Islet precursor cell (in vitro differentiated cells): ENCODE measurements around the gene NRG2.

Source experiments
- DNase-seq: peaks from one replicate; pipeline ENCODE4 v3.0.0-alpha.2; 2018

The NRG2 gene

GRCh38 chr5:139926797-139927503 is 116.1 kb downstream of the NRG2 start:
- DNase-seq = no peak

- DNase-seq = no peak
Measured at GRCh38 chr5:139925650-139926640, 117.2 kb downstream of the NRG2 start.

- DNase-seq = no peak
Measured at GRCh38 chr5:139925216-139925562, 117.9 kb downstream of the NRG2 start.

- DNase-seq = no peak
Measured at GRCh38 chr5:139924294-139925215, 118.5 kb downstream of the NRG2 start.

GRCh38 chr5:139919308-139919707 is 123.8 kb downstream of the NRG2 start:
- no peak for DNase-seq

- peak; percentile 22 for DNase-seq
Measured at GRCh38 chr5:139915834-139916233, 127.3 kb downstream of the NRG2 start.

- DNase-seq = peak; percentile 25
Measured at GRCh38 chr5:139915266-139915665, 127.8 kb downstream of the NRG2 start.

GRCh38 chr5:139914218-139914807 is 128.8 kb downstream of the NRG2 start:
- DNase-seq = no peak

GRCh38 chr5:139912804-139913203 is 130.3 kb downstream of the NRG2 start:
- no peak for DNase-seq

- DNase-seq = peak; percentile 23
Measured at GRCh38 chr5:139912158-139912557, 130.9 kb downstream of the NRG2 start.

- DNase-seq = peak; percentile 32
Measured at GRCh38 chr5:139911425-139912120, 131.5 kb downstream of the NRG2 start.

- peak; percentile 32 for DNase-seq
Measured at GRCh38 chr5:139910901-139911300, 132.2 kb downstream of the NRG2 start.

- peak; percentile 41 for DNase-seq
Measured at GRCh38 chr5:139910036-139910435, 133.1 kb downstream of the NRG2 start.

GRCh38 chr5:139908749-139909148 is 134.3 kb downstream of the NRG2 start:
- DNase-seq = peak; percentile 54

- no peak for DNase-seq
Measured at GRCh38 chr5:139906661-139907060, 136.4 kb downstream of the NRG2 start.

GRCh38 chr5:139904816-139905661 is 138.1 kb downstream of the NRG2 start:
- peak; percentile 74 for DNase-seq

GRCh38 chr5:139904566-139904815 is 138.6 kb downstream of the NRG2 start:
- no peak for DNase-seq

- no peak for DNase-seq
Measured at GRCh38 chr5:139903795-139904565, 139.1 kb downstream of the NRG2 start.

GRCh38 chr5:139903450-139903794 is 139.7 kb downstream of the NRG2 start:
- DNase-seq = no peak

GRCh38 chr5:139901986-139902385 is 141.1 kb downstream of the NRG2 start:
- DNase-seq = no peak

GRCh38 chr5:139901251-139901575 is 141.9 kb downstream of the NRG2 start:
- DNase-seq = no peak
